HPDE6-E6E7 (cell line): Measurements from ENCODE around the gene ADAMTSL1.
A peak's percentile ranks its signal among the peaks of the same experiment; 100 is the strongest.

Source experiments
- DNase-seq: peaks from one replicate; pipeline ENCODE4 v3.0.0; 2011; ENCODE audit warnings: missing footprints; ENCODE audit errors: extremely low spot score

ADAMTSL1 gene

GRCh38 chr9:18473652-18474279 lies at the start of gene ADAMTSL1:
TSS of gene ADAMTSL1 (plus strand) at chr9:18474153. CDS start at chr9:18474233, 80 bp downstream.
- no peak for DNase-seq

GRCh38 chr9:18427691-18428090 lies 46.3 kb upstream of the ADAMTSL1 start:
- DNase-seq = no peak

- no peak for DNase-seq
Observed at GRCh38 chr9:18428661-18429060, 45.3 kb upstream of the ADAMTSL1 start.

- DNase-seq = no peak
Observed at GRCh38 chr9:18429070-18429469, 44.9 kb upstream of the ADAMTSL1 start.

GRCh38 chr9:18433620-18434019 lies 40.3 kb upstream of the ADAMTSL1 start:
- no peak for DNase-seq

- no peak for DNase-seq
Observed at GRCh38 chr9:18437315-18438201, 36.4 kb upstream of the ADAMTSL1 start.

- DNase-seq = no peak
Observed at GRCh38 chr9:18438300-18438925, 35.5 kb upstream of the ADAMTSL1 start.

- no peak for DNase-seq
Observed at GRCh38 chr9:18438951-18439350, 35.0 kb upstream of the ADAMTSL1 start.

GRCh38 chr9:18441261-18441660 lies 32.7 kb upstream of the ADAMTSL1 start:
- no peak for DNase-seq

GRCh38 chr9:18442629-18443491 lies 31.1 kb upstream of the ADAMTSL1 start:
- DNase-seq = peak; percentile 67

GRCh38 chr9:18447131-18447530 lies 26.8 kb upstream of the ADAMTSL1 start:
- DNase-seq = no peak

GRCh38 chr9:18447541-18447940 lies 26.4 kb upstream of the ADAMTSL1 start:
- no peak for DNase-seq

GRCh38 chr9:18448101-18448500 lies 25.9 kb upstream of the ADAMTSL1 start:
- no peak for DNase-seq

- DNase-seq = no peak
Observed at GRCh38 chr9:18451406-18451805, 22.5 kb upstream of the ADAMTSL1 start.

- DNase-seq = no peak
Observed at GRCh38 chr9:18452276-18452675, 21.7 kb upstream of the ADAMTSL1 start.

GRCh38 chr9:18456624-18457237 lies 17.2 kb upstream of the ADAMTSL1 start:
- DNase-seq = no peak

- DNase-seq = no peak
Observed at GRCh38 chr9:18457510-18457909, 16.4 kb upstream of the ADAMTSL1 start.

GRCh38 chr9:18459962-18460584 lies 13.9 kb upstream of the ADAMTSL1 start:
- peak; percentile 60 for DNase-seq

GRCh38 chr9:18461496-18461895 lies 12.5 kb upstream of the ADAMTSL1 start:
- DNase-seq = no peak

- DNase-seq = no peak
Observed at GRCh38 chr9:18463991-18464390, 10.0 kb upstream of the ADAMTSL1 start.

- DNase-seq = no peak
Observed at GRCh38 chr9:18466101-18466500, 7.9 kb upstream of the ADAMTSL1 start.
